ENCODE results near the gene ATIC.

- no peak for TF ChIP-seq CTCF (conservative IDR thresholded peaks at IDR 0.05)
- no peak for TF ChIP-seq ZFX (IDR thresholded peaks at IDR 0.05)
Measured at GRCh38 chr2:215316336-215316735, 4.5 kb downstream of the ATIC start.

Measured in C4-2B (cell line).